Cardiac muscle cell (in vitro differentiated cells and primary cell): Measurements from ENCODE around the gene TBX21. TPM values are rescaled to one million over a fixed set of nuclear protein-coding genes. Genes with fewer than 3 reads are reported as not detected.

Experiments
- DNase-seq, 2 donors: peaks; one replicate each; pipeline versions ENCODE4 v3.0.0 to v3.0.0-alpha.2; 2010 to 2017; ENCODE audit warnings: low read depth in 1 of 2, low spot score in 1 of 2
- H3K27ac ChIP-seq: fragments of 200-600 bp; sonication (generic); 2 replicates; pipeline ENCODE4 v1.5.1; 2016
- H3K27me3 ChIP-seq: fragments of 200-600 bp; sonication (generic); 2 replicates; pipeline ENCODE4 v1.6.0; 2016; ENCODE audit warnings: control low read depth
- H3K36me3 ChIP-seq: fragments of 200-600 bp; sonication (generic); 2 replicates; pipeline ENCODE4 v1.5.1; 2016; ENCODE audit warnings: control low read depth
- H3K4me1 ChIP-seq: fragments of 200-600 bp; sonication (generic); 2 replicates; pipeline ENCODE4 v1.8.1; 2017; ENCODE audit warnings: low read depth, mild to moderate bottlenecking, mixed run types
- H3K4me3 ChIP-seq: fragments of 200-600 bp; sonication (generic); 2 replicates; pipeline ENCODE4 v1.5.1; 2016; ENCODE audit warnings: mild to moderate bottlenecking
- H3K9me3 ChIP-seq: fragments of 200-600 bp; sonication (generic); 2 replicates; pipeline ENCODE4 v1.5.1; 2017; ENCODE audit warnings: low read depth, mild to moderate bottlenecking, control low read depth
- CTCF ChIP-seq: IDR thresholded peaks from 2 replicates; pipeline ENCODE4 v1.5.1; 2012; ENCODE audit warnings: low read depth, mild to moderate bottlenecking, low read length
- polyA plus RNA-seq: library from polyadenylated mRNA; unstranded; fragments of >200 nt; fragmentation: Nextera tagmentation; extraction: Ambion mirVana; gene quantifications from 2 replicates; pipeline ENCODE4 v1.2.1, GENCODE V29; 2016
- total RNA-seq: library from RNA; depleted of rRNA; stranded (reverse); fragments of >200 nt; gene quantifications from 2 replicates; pipeline ENCODE4 v1.2.3, GENCODE V29; 2016

TBX21 gene
- total and polyA plus RNA-seq, 2 experiments from 2014 or later, result 0.12 to 2.9 TPM

- DNase-seq, result no peak
- H3K4me3 ChIP-seq, result no peak overlapping the region
- H3K4me1 ChIP-seq, result peaks cover 30% of the 10 kb centered on the region
- no peaks in the 10 kb centered on the region for H3K9me3 ChIP-seq
- no peak overlapping the region for H3K27ac ChIP-seq
- no peaks in the 10 kb centered on the region for H3K27me3 ChIP-seq
- TF ChIP-seq CTCF, result no peak
- peaks cover 7% of the 10 kb centered on the region for H3K36me3 ChIP-seq
Observed at GRCh38 chr17:47696717-47697642, 36.1 kb upstream of the TBX21 start.

DNA sequence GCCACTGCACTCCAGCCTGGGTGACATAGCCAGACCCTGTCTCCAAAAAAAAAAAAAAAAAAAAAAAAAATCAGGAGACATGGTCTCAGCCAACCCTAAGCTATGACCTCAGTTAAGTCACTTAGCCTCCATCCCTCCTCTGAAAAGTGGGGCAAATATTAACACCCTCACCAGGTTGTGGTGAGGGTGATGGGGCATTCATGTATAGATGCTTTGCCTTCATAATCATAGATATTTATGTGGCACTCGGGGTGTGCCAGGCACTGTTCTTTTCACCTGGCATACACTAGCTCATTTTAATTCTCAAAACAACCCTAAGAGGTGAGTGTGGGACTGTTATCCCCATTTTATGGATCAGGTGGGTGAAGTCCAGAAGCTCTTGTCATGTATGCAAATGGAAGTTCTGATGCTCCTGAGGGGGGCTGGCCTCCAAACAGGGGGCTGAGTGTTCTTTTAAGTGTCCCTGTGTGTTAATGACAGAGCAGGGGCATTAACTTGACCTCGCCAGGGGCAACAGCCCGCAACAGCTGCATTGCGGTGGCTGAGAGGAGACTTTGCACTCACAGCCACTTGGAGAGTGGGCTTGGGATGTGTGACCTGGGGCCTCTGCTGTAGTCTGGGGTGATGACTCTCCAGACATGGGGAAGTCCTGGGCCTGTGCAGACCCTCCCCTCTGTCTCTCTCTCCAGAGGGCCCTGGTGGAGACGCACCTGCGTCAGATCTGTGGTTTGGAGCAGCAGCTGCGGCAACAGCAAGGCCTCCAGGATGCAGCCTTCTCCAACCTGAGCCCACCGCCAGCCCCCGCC is 34.9 kb upstream of the TBX21 start:
- H3K36me3 ChIP-seq, result peaks cover 7% of the 10 kb centered on the region
- peak overlapping the region; percentile 30 for H3K27ac ChIP-seq
- no peak overlapping the region for H3K4me3 ChIP-seq
- H3K4me1 ChIP-seq, result peaks cover 21% of the 10 kb centered on the region
- H3K27me3 ChIP-seq, result no peaks in the 10 kb centered on the region
- no peak for TF ChIP-seq CTCF
- no peak for DNase-seq
- no peaks in the 10 kb centered on the region for H3K9me3 ChIP-seq

DNA sequence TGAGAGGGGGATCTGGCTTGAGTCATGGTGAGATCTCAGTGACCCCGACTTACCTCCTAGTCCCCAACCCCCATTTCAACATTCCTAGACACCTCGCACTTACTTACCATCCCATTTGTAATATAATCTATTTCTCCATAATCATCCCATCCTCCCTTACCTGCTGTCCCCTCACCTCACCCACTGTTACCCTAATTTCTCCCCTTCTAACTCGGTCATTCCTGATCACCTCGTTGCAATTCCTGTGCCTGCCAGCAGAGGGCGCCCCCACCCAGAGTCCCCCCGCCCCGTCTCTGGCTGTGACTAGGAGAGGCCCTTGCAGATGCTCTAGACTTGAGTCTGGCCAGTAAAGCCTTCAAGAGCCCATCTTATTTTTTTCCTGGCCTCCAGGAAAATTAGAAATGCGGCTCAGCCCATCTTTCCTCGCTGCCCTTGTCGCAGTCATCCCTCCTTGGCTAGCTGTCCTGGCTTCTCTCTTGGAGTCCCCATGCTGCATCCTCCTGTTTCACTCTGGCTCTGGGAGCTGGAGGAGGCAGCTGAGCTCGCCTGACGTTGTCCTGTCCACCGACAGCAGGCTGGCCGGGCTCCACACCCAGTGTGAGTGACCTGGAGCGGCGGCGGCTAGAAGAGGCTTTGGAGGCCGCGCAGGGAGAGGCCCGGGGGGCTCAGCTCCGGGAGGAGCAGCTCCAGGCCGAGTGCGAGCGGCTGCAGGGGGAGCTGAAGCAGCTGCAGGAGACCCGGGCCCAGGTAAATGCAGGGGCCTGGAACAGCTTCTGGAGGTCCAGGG is 34.1 kb upstream of the TBX21 start:
- Histone ChIP-seq H3K27me3 (no peaks in the 10 kb centered on the region), H3K36me3 (peaks cover 7% of the 10 kb centered on the region), H3K27ac (peak overlapping the region; percentile 30), H3K9me3 (no peaks in the 10 kb centered on the region), H3K4me3 (no peak overlapping the region), H3K4me1 (peaks cover 17% of the 10 kb centered on the region)
- DNase-seq, result peak; percentile 61 to 76
- TF ChIP-seq CTCF, result peak; percentile 83

- no peak overlapping the region for H3K4me3 ChIP-seq
- no peak overlapping the region for H3K27ac ChIP-seq
- H3K27me3 ChIP-seq, result no peaks in the 10 kb centered on the region
- H3K36me3 ChIP-seq, result peaks cover 7% of the 10 kb centered on the region
- no peak for DNase-seq
- TF ChIP-seq CTCF, result no peak
- no peaks in the 10 kb centered on the region for H3K9me3 ChIP-seq
- peaks cover 17% of the 10 kb centered on the region for H3K4me1 ChIP-seq
Observed at GRCh38 chr17:47699536-47699840, 33.5 kb upstream of the TBX21 start.
